Activated CD4-positive, alpha-beta memory T cell treated with anti-CD3 and anti-CD28 coated beads for 36 hours (primary cell): Measurements from ENCODE around the gene ADGRG4. TPM values are rescaled to one million over a fixed set of nuclear protein-coding genes. Genes with fewer than 3 reads are reported as not detected.

Experiments used
- CTCF ChIA-PET: fragments of 350-600 bp; sonication (Branson Sonifier 250); formaldehyde crosslinking; loops from one replicate; lab custom pipeline; 2021; ENCODE audit warnings: antibody characterized with exemption, inconsistent platforms; lab: Charles Lee
- POLR2A ChIA-PET: fragments of 350-600 bp; sonication (Branson Sonifier 250); formaldehyde crosslinking; loops from one replicate; lab custom pipeline; 2021; ENCODE audit warnings: antibody characterized with exemption; lab: Charles Lee
- DNase-seq: peaks from one replicate; pipeline ENCODE4 v3.0.0-alpha.2; 2020
- H3K27ac Mint-ChIP-seq: one replicate; pipeline ENCODE4 v1.8.0; 2021; ENCODE audit warnings: mixed read lengths
- H3K27me3 Mint-ChIP-seq: one replicate; pipeline ENCODE4 v1.8.0; 2021; ENCODE audit warnings: mixed read lengths
- H3K36me3 Mint-ChIP-seq: one replicate; pipeline ENCODE4 v1.8.0; 2021; ENCODE audit warnings: mixed read lengths
- H3K4me1 Mint-ChIP-seq: one replicate; pipeline ENCODE4 v1.8.0; 2021; ENCODE audit warnings: low read depth, mixed read lengths
- H3K4me3 Mint-ChIP-seq: one replicate; pipeline ENCODE4 v1.8.0; 2021; ENCODE audit warnings: mild to moderate bottlenecking, mixed read lengths
- H3K9me3 Mint-ChIP-seq: one replicate; pipeline ENCODE4 v1.8.0; 2021; ENCODE audit warnings: mixed read lengths
- intact Hi-C: fragments of 100-400 bp; cut with micrococcal nuclease; formaldehyde crosslinking; loops from one replicate; pipeline ENCODE4 v1.15.1; 2023
- total RNA-seq, 2 experiments: library from RNA; stranded (reverse); gene quantifications; one replicate each; pipeline ENCODE4 v1.2.3, GENCODE V29; 2021

The ADGRG4 gene
- total RNA-seq, 2 experiments from 2014 or later: not detected

- intact Hi-C loops: no loop called here
- ChIA-PET CTCF (no interaction called here), POLR2A (no interaction called here)
- no peaks in the 10 kb centered on the region for H3K36me3 Mint-ChIP-seq
- no peaks in the 10 kb centered on the region for H3K4me1 Mint-ChIP-seq
- H3K27me3 Mint-ChIP-seq: no peaks in the 10 kb centered on the region
- H3K4me3 Mint-ChIP-seq: no peak overlapping the region
- no peaks in the 10 kb centered on the region for H3K9me3 Mint-ChIP-seq
- no peak for DNase-seq
- no peak overlapping the region for H3K27ac Mint-ChIP-seq
Observed at GRCh38 chrX:136450050-136450830, 149.5 kb downstream of the ADGRG4 start.

DNA sequence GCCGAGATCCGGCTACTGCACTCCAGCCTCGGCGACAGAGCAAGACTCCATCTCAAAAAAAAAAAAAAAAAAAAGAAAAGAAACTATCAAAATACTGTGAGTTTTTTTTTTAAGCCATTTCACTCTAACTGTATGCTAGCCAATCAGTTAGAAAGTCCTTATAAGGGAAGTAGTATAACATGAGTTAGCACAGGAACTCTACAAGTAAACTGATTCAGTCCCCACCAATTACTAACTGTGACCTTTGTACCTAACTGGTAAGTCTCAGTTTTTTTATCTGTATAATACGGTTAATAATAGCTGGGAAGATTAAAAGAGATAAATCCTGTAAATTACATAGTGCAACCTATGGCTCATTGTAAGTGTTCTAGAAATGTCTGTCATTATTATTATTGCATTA is 151.9 kb downstream of the ADGRG4 start:
- Mint-ChIP-seq H3K27ac (no peak overlapping the region), H3K9me3 (no peaks in the 10 kb centered on the region), H3K36me3 (no peaks in the 10 kb centered on the region), H3K4me3 (no peak overlapping the region), H3K4me1 (no peaks in the 10 kb centered on the region), H3K27me3 (no peaks in the 10 kb centered on the region)
- CTCF ChIA-PET: no interaction called here
- DNase-seq: no peak
- POLR2A ChIA-PET: no interaction called here
- intact Hi-C loops: no loop called here

DNA sequence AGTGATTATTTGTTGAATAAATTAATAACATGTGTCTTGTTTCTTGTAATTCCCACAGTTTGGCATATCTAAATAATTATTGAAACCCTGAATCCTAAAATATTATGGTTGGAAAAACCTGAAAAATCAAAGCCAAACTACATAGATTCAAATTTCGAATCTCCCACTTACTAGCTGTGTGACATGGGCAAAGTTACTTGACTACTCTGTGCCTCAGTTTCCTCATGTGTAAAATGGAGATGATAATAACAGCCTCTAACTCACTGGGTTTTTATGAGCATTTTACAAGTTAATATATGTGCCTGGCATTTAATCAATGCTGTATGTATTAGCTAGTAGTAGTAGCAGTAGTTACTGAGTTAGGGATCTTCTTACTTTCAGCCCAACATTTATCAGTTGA is 152.4 kb downstream of the ADGRG4 start:
- ChIA-PET CTCF (no interaction called here), POLR2A (no interaction called here)
- no peak overlapping the region for H3K4me3 Mint-ChIP-seq
- DNase-seq: no peak
- no peaks in the 10 kb centered on the region for H3K36me3 Mint-ChIP-seq
- intact Hi-C loops: no loop called here
- no peaks in the 10 kb centered on the region for H3K4me1 Mint-ChIP-seq
- H3K27ac Mint-ChIP-seq: no peak overlapping the region
- H3K27me3 Mint-ChIP-seq: no peaks in the 10 kb centered on the region
- H3K9me3 Mint-ChIP-seq: no peaks in the 10 kb centered on the region

DNA sequence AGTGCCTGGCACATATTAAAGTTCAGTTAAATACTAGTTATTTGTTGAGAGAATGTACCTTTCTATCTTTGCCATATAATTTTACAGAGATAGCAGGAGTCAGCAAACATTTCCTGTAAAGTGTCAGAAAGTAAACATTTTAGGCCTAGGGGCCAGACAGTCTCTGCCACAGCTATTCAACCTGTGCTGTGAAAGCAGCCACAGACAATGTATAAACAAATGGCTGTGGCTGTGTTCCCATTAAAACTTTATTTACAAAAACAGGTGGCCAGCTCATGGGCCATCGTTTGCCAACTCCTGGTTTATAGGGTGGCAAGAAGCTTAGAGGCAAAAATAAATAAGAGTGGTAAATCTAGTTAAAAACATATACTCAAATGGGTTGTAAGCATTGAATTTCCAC is 153.0 kb downstream of the ADGRG4 start:
- Mint-ChIP-seq H3K27me3 (no peaks in the 10 kb centered on the region), H3K36me3 (no peaks in the 10 kb centered on the region), H3K27ac (no peak overlapping the region), H3K4me3 (no peak overlapping the region), H3K9me3 (no peaks in the 10 kb centered on the region), H3K4me1 (no peaks in the 10 kb centered on the region)
- ChIA-PET CTCF (no interaction called here), POLR2A (no interaction called here)
- intact Hi-C loops: no loop called here
- no peak for DNase-seq

GRCh38 chrX:136456133-136456532 is 155.4 kb downstream of the ADGRG4 start:
- Mint-ChIP-seq H3K36me3 (no peaks in the 10 kb centered on the region), H3K9me3 (no peaks in the 10 kb centered on the region), H3K4me1 (no peaks in the 10 kb centered on the region), H3K27ac (no peak overlapping the region), H3K4me3 (no peak overlapping the region), H3K27me3 (no peaks in the 10 kb centered on the region)
- ChIA-PET POLR2A (no interaction called here), CTCF (no interaction called here)
- no peak for DNase-seq
- intact Hi-C loops: no loop called here

DNA sequence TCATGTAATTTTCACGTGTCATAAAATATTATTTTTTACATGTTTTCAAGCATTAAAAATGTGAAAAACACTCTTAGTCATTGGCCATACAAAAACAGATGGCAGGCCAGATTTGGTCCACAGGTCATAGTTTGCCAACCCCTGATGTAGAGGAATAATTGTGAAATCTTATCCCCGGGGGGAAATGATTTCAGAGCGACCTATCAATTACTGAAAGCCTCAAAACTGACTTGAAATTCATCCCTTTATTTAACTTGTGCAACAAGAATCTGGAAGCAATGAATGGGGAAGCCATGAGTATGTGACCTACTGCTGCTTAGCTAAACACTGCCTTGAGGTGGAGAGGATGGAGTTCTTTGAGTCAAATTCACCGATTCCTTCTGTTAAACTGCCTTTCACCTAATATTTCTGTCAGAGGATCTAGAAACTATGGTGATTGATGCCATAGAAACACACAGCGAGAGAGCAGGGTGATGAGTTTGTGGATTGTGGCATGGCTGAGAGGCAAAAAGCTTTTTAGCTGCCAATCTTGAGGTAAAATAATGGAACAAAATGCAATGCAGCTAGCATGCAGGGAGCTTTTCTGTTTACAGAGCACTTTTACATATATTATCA is 156.6 kb downstream of the ADGRG4 start:
- no peaks in the 10 kb centered on the region for H3K27me3 Mint-ChIP-seq
- no peaks in the 10 kb centered on the region for H3K36me3 Mint-ChIP-seq
- ChIA-PET CTCF (no interaction called here), POLR2A (no interaction called here)
- H3K9me3 Mint-ChIP-seq: no peaks in the 10 kb centered on the region
- no peaks in the 10 kb centered on the region for H3K4me1 Mint-ChIP-seq
- no peak for DNase-seq
- intact Hi-C loops: no loop called here
- no peak overlapping the region for H3K27ac Mint-ChIP-seq
- H3K4me3 Mint-ChIP-seq: no peak overlapping the region

DNA sequence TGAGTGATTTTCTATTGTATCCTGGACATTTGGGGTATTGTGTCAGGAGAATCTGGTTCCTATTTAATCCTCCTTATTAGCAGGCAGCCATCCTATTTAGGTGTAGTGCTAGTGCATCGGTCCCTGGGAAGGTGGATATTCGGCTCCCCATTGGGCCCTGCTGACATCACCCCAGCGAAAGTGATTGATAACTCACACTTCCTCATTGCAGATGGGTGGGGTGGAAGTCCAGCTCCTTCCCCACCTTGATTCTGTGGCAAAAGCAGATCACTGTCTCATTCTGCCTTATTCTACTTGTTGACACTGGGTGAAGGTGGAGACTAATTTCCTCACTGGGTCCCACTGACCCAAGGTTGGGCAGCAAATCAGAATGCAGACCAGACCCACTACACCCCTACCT is 163.8 kb downstream of the ADGRG4 start:
- intact Hi-C loops: no loop called here
- ChIA-PET POLR2A (no interaction called here), CTCF (no interaction called here)
- DNase-seq: no peak
- Mint-ChIP-seq H3K27ac (no peak overlapping the region), H3K27me3 (no peaks in the 10 kb centered on the region), H3K9me3 (no peaks in the 10 kb centered on the region), H3K36me3 (no peaks in the 10 kb centered on the region), H3K4me1 (no peaks in the 10 kb centered on the region), H3K4me3 (no peak overlapping the region)

Other genes starting within 250 kb of the ADGRG4 start
- 10 to 100 TPM; 33.9 to 37.5 TPM for gene FHL1, start 153.4 kb upstream of the ADGRG4 start, total RNA-seq
- 10 to 100 TPM; 18.2 to 20.5 TPM for gene MAP7D3, start 49.6 kb upstream of the ADGRG4 start, total RNA-seq
- gene BRS3, start 187.0 kb downstream of the ADGRG4 start, total RNA-seq: not detected
- gene HTATSF1, start 196.6 kb downstream of the ADGRG4 start, total RNA-seq: 10 to 100 TPM; 49.4 to 53.4 TPM
- gene VGLL1, start 231.3 kb downstream of the ADGRG4 start, total RNA-seq: not detected